Adrenal gland (tissue), 5 donors: ENCODE data around the gene ASXL1.

Source experiments
- POLR2A ChIP-seq, 2 donors: fragments of 450-650 bp; IDR thresholded peaks; one replicate each; pipeline ENCODE4 v1.6.1; 2017; ENCODE audit warnings: antibody characterized with exemption in 2 of 2, mild to moderate bottlenecking in 2 of 2, moderate library complexity in 1 of 2
- TF ChIP-seq, protein P1 (sequence below), 6 experiments: fragments of 450-650 bp in 4 of 6; fragments of 200-600 bp in 2 of 6; sonication (generic) in 1 of 6; IDR thresholded peaks; 1 replicate in 5 of 6; 2 replicates in 1 of 6; pipeline versions ENCODE4 v1.5.1 to v1.8.0; 2016 to 2021; ENCODE audit warnings: antibody characterized with exemption in 6 of 6, mild to moderate bottlenecking in 2 of 6, moderate library complexity in 1 of 6
- donor health status: DM: no; HTN: no; CAD: no.

DNA sequence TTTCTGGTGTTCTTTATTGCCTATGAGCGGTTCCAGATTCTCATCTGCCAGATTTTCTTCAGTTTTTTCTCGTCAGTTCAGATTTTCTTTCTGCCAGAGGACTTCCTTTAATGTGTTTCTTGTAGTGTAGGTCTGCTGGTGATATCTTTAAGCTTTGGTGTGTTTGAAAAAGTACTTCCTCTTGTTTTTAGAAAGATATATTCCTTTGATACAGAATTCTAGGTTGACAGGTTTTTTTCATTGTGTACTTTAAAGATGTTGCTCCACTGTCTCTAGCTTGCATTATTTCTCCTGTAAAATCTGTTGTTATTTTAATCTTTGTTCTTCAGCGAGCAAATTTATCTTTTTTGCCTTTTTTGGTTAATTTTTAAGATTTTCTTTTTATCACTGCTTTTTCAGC lies 36.9 kb downstream of the ASXL1 start:
- TF ChIP-seq, protein P1, sequence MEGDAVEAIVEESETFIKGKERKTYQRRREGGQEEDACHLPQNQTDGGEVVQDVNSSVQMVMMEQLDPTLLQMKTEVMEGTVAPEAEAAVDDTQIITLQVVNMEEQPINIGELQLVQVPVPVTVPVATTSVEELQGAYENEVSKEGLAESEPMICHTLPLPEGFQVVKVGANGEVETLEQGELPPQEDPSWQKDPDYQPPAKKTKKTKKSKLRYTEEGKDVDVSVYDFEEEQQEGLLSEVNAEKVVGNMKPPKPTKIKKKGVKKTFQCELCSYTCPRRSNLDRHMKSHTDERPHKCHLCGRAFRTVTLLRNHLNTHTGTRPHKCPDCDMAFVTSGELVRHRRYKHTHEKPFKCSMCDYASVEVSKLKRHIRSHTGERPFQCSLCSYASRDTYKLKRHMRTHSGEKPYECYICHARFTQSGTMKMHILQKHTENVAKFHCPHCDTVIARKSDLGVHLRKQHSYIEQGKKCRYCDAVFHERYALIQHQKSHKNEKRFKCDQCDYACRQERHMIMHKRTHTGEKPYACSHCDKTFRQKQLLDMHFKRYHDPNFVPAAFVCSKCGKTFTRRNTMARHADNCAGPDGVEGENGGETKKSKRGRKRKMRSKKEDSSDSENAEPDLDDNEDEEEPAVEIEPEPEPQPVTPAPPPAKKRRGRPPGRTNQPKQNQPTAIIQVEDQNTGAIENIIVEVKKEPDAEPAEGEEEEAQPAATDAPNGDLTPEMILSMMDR (IDR thresholded peaks at IDR 0.05) = no peak
- TF ChIP-seq POLR2A (IDR thresholded peaks at IDR 0.05) = no peak
